VCaP (cell line): Measurements from ENCODE around the gene MAPT.
A peak's percentile ranks its signal among the peaks of the same experiment; 100 is the strongest.

Source experiments
- H3K27ac ChIP-seq: fragments of 450-650 bp; 2 replicates; pipeline ENCODE4 v1.5.1; 2017
- TF ChIP-seq, protein P1 (sequence below): fragments of 450-650 bp; conservative IDR thresholded peaks from 2 replicates; pipeline ENCODE4 v1.5.1; 2017; ENCODE audit warnings: mild to moderate bottlenecking, moderate library complexity

The MAPT gene

GRCh38 chr17:46000292-46000691 is 105.9 kb downstream of the MAPT start:
- TF ChIP-seq, protein P1, sequence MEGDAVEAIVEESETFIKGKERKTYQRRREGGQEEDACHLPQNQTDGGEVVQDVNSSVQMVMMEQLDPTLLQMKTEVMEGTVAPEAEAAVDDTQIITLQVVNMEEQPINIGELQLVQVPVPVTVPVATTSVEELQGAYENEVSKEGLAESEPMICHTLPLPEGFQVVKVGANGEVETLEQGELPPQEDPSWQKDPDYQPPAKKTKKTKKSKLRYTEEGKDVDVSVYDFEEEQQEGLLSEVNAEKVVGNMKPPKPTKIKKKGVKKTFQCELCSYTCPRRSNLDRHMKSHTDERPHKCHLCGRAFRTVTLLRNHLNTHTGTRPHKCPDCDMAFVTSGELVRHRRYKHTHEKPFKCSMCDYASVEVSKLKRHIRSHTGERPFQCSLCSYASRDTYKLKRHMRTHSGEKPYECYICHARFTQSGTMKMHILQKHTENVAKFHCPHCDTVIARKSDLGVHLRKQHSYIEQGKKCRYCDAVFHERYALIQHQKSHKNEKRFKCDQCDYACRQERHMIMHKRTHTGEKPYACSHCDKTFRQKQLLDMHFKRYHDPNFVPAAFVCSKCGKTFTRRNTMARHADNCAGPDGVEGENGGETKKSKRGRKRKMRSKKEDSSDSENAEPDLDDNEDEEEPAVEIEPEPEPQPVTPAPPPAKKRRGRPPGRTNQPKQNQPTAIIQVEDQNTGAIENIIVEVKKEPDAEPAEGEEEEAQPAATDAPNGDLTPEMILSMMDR = no peak
- no peak overlapping the region; the same call in 1 of the 2 replicates for H3K27ac ChIP-seq

- no peak overlapping the region; the same call in 1 of the 2 replicates for H3K27ac ChIP-seq
- TF ChIP-seq, protein P1 = no peak
Measured at GRCh38 chr17:46000757-46001156, 106.4 kb downstream of the MAPT start.

- peak overlapping the region; percentile 97 for H3K27ac ChIP-seq
- TF ChIP-seq, protein P1 = no peak
Measured at GRCh38 chr17:46001390-46002310, 107.3 kb downstream of the MAPT start.

GRCh38 chr17:46002311-46002972 is 108.1 kb downstream of the MAPT start:
- TF ChIP-seq, protein P1 = peak; percentile 94
- H3K27ac ChIP-seq = peak overlapping the region; percentile 97

- TF ChIP-seq, protein P1 = no peak
- H3K27ac ChIP-seq = peak overlapping the region; percentile 97
Measured at GRCh38 chr17:46002973-46003316, 108.6 kb downstream of the MAPT start.

DNA sequence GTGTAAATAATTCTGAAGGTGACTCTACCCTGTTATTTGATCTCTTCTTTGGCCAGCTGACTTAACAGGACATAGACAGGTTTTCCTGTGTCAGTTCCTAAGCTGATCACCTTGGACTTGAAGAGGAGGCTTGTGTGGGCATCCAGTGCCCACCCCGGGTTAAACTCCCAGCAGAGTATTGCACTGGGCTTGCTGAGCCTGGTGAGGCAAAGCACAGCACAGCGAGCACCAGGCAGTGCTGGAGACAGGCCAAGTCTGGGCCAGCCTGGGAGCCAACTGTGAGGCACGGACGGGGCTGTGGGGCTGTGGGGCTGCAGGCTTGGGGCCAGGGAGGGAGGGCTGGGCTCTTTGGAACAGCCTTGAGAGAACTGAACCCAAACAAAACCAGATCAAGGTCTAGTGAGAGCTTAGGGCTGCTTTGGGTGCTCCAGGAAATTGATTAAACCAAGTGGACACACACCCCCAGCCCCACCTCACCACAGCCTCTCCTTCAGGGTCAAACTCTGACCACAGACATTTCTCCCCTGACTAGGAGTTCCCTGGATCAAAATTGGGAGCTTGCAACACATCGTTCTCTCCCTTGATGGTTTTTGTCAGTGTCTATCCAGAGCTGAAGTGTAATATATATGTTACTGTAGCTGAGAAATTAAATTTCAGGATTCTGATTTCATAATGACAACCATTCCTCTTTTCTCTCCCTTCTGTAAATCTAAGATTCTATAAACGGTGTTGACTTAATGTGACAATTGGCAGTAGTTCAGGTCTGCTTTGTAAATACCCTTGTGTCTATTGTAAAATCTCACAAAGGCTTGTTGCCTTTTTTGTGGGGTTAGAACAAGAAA is 109.8 kb downstream of the MAPT start:
- H3K27ac ChIP-seq = peak overlapping the region; percentile 97
- TF ChIP-seq, protein P1 = no peak

- H3K27ac ChIP-seq = peak overlapping the region; percentile 97; the same call in 1 of the 2 replicates
Measured at GRCh38 chr17:46006082-46006481, 111.7 kb downstream of the MAPT start.
